HG02943 (cell line): ENCODE measurements around the gene ATXN1.
A peak's percentile ranks its signal among the peaks of the same experiment; 100 is the strongest.

Source experiments
- ATAC-seq: cut with Tn5 transposase; IDR thresholded peaks from one replicate; pipeline ENCODE4 v1.9.1; 2021; ENCODE audit warnings: mild to moderate bottlenecking, low read depth, moderate library complexity; ENCODE audit not compliant: unreplicated experiment

The ATXN1 gene

DNA sequence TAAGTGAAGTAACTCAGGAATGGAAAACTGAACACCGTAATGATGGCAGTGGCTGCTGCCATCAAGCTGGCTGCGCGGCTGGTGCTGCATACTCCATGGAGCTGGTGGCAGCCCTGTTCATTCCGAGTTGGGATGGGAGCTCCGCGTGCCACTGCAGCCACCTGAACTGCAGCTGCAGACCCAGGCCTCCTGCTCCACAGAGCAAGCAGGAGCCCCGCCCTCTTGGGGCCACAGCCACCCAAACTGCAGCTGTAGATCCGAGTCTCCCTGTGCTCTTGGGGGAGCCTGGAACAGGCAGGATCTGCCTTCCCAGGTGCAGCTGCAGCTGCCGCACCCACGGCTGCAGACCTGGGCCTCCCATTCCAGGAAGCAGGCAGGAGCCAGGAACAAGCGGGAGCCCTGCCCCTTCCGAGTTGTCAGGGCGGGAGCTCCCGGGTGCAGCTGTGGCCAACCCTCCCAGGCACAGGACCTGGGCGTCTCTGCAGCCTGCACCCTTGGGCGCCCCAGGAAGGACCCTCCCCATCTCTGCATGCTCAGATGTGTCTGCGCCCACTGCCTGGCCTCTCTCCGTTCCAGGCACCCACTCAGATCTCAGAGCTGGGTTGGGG is 402.6 kb downstream of the ATXN1 start:
- ATAC-seq = no peak

DNA sequence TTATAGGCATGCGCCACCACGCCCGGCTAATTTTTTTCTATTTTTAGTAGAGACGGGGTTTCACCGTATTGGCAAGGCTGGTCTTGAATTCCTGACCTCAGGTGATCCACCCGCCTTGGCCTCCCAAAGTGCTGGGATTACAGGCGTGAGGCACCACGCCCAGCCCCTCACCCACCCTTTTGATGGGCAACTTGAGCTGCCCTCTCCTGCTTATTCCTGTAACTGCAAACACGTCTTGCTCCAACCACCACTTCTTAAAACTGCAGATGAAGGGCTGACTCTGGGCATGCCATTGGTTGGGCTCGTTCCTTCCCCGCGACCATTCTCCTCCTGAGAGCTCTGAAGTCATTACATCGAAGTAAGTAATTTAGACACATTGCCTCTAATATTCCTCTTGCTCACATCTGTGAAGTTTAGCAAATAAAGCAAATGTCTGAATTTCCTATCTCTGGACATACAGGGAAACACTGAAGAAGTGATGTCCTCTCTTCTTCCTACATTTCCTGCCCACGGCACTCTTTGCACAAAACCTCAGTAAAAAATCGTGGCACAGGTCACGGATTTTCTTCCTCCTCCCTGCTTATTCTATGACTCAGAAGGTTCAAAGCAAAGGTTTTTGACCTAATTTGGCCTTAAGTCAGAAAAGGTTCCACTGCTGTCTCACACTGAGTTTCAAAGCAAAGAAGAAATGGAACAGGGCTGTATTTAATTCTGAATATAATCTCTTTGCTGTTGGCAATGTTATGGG is 405.4 kb downstream of the ATXN1 start:
- no peak for ATAC-seq

DNA sequence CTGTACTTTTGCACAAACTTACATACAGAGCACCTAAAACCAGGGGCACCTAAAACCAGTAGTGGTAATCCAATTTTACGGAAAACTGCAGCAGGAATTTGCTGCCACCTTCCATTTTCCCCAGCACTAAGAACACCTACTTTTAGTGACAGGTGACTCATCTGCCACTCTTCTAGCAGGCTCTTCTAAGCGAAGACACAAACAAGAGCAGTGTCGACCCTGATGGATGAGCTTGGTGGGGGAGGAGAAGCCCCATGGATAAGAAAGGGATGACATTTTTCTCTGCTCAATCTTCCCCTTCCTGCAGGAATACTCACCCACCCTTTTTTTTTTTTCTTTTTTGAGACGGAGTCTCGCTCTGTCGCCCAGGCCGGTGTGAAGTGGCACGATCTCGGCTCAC is 406.0 kb downstream of the ATXN1 start:
- no peak for ATAC-seq

DNA sequence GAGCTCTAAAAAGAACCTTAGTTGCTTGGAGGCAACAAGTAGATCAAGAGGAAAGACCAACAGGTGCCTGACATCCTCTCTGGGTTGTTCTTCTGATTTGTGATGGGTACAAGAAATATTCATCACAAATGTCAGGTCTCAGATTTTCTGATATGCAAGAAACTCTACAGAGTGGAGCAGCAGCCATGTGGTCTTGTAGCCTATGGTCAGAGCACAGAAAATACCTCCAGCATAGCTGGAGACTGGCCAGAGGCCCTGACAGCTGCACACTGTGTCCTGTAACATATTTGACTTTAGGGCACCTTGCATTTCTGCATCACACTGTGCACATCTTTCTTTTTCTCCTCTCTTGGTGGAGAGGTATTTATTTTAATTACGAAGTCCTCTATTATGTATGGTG is 406.6 kb downstream of the ATXN1 start:
- ATAC-seq = no peak

DNA sequence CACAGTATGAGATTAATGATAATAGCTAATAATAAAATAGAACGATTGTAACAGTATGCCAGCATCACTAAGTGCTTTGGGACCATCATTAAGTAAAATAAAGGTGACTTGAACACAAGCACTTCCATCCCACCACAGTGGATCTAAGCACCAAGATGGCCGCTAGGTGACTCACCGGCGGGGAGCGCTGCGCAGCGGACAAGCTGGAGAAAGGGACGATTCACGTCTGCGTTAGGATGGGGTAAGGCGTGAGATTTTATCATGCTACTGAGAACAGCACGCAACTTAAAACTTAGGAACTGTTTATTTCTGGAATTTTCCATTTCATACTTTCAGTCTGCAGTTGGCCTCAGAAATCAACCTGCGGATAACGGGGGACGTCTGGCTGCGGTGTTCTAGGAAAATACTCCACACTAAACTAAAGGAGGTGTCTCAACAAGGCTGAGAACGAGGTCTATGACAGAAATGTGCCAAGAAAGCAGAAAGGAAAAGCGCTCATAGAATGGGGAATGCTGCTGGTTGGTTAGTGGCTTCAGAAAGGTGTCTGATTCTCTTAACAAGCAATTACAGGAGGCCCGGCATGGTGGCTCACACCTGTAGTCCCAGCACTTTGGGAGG is 408.3 kb downstream of the ATXN1 start:
- ATAC-seq = no peak

DNA sequence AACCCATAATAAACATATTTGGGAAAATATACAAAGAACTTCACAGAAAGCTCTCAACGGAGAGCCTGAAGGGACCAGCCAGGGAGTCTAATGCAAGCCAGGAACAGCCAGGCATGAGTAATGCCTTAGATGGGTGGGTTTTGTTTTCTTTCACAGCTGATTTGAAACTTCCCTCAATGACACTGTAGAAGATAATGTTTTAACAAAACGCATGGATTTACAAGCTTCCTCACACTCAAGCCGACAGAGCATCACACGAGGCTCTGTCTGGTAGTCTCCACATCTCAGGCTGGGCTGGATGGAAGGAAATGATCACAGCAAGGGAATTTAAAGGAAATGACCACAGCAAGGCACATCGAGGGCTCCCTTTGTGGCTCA is 409.0 kb downstream of the ATXN1 start:
- ATAC-seq = no peak

DNA sequence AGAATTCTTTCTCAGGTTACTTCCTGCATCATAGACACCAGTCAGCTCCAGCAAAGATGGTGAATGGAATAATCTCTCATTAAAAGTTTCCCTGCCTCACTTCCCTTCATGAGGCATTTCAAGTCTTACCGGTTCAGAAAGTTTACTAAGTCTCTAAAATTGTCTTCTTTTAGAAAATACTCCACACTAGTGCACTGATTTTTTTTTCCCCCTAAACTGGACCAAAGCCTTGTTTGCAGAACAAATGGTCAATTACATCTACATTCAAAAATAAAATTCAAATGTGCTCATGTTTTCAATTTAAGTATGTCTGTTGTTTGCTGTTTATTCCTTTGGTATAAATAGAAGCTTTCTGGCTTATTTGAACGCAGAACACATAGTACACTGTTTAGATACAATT is 411.7 kb downstream of the ATXN1 start:
- ATAC-seq = no peak

DNA sequence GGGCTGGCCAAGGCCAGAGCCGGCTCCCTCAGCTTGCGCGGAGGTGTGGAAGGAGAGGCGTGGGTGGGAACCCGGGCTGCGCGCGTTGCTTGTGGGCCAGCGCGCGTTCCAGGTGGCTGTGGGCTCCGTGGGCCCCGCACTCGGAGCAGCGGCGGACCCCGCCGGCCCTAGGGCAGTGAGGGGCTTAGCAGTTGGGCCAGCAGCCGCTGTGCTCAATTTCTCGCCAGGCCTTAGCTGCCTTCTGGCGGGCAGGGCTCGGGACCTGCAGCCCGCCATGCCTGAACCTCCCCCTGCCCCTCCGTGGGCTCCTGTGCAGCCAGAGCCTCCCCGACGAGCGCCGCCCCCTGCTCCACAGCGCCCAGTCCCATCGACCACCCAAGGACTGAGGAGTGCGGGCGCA is 414.4 kb downstream of the ATXN1 start:
- no peak for ATAC-seq

DNA sequence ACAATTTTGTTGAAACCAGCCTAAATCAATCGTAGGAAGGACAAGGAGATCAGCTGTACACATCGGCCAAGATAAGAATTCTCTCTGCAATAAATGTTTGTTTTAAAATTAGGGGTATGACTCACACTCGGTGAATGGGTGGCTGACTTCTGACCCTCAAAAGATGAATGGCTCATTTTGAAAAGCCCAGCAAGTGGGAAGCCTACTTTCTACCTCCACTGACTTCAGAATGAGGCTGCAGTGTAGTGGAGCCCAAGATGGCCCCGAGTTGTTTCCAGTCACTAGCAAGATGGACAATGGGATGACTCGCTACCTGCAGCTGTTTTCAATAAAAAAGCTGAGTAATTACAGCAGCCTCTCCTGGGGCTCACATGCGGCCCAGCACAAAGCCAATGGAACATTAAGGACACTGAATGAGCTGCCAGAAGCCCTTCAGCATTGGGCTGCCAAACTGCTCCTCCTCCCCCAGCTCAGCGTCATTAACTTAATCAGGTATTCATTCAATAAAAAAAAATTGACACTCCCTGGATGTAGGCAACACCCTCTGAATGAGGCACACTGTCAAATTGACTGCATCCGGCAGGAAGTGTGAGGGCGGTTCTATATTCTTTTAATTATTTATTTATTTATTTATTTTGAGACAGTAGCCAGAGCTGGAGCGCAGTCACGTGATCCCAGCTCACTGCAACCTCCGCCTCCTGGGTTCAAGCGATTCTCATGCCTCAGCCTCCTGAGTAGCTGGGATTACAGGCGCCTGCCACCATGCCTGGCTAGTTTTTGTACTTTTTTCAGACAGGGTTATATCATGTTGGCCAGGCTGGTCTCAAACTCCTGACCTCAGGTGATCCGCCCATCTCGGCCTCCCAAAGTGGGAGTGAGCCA is 415.6 kb downstream of the ATXN1 start:
- no peak for ATAC-seq

DNA sequence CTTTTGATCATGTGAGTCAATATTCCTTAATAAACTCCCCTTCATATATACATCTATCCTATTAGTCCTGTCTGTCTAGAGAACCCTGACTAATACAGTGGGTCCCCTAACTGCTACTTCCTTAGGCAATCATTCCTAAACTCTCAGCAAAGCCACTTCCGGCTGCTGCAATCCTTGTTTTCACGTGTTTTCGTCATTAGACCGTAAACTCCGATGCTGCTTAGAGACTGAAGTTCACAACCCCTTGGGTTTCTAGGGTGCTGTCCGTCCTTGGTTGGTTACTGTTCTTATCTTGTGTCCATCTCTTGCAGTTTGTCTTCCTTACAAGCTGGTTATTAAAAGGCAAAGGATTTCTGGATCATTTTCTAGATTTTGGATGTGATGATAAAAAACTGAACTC is 416.5 kb downstream of the ATXN1 start:
- no peak for ATAC-seq

DNA sequence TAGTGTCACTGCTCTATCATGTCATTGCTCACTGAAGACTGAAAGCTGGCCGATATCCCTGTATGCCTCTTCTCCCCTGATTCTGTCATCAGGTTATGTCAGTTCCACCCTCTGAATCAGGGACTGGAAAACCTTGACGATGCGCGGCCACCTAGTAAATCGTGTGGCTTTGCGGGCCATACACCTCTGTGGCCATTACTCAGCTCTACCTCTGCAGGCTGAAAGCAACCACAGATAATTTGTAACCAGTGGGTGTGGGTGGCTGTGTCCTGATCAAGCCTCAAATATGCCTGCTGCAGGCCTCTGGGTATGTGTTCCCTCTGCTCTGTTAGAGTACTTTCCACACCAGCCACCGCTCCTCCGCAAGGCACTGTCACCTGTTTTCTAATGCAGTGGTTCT is 417.7 kb downstream of the ATXN1 start:
- no peak for ATAC-seq

DNA sequence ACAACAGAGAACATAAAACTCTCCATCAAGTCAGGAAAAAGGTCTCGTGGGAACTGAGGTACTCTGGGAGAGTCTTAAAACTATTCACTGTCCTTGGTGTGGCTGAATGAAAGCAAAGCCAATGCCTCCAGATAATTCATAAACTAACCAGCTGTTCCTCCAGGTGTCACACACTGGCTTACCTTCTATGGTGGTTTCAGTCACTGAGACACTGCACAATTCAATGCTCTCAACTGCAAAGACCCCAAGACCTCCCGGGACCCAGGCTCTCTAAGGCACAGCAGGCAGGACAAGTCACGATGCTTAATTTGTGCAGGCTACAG is 422.0 kb downstream of the ATXN1 start:
- ATAC-seq = no peak

DNA sequence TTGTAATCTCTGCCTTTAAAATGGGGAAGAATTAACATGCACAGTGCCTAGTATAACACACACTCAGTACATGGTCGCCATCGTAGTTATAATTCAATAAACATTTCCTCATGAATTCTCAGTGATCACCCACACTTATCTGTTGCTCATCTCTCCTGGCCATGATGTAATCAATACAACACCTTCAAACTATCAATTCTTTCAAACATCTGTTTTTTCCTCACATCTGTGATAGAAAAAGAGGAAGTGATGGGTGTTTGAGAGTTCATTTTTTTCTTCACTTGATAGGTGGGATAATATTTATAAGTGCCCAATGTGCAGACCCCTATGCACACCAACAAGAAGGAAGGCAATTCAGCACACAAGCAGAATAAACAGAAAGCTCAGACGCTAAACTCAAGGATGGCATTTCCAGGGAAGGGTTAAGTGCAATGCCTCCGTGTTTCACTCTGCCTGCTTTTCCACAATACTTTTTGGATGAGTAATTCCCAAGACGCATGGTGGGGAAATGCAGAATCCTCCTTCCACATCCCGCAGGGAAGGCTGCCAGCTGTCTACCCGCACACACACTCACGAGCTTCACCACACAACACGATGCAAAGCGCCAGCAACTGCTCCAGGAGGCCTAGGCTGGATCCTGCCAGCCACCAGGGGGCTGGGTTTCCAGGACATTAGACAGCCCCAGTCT is 422.5 kb downstream of the ATXN1 start:
- no peak for ATAC-seq

DNA sequence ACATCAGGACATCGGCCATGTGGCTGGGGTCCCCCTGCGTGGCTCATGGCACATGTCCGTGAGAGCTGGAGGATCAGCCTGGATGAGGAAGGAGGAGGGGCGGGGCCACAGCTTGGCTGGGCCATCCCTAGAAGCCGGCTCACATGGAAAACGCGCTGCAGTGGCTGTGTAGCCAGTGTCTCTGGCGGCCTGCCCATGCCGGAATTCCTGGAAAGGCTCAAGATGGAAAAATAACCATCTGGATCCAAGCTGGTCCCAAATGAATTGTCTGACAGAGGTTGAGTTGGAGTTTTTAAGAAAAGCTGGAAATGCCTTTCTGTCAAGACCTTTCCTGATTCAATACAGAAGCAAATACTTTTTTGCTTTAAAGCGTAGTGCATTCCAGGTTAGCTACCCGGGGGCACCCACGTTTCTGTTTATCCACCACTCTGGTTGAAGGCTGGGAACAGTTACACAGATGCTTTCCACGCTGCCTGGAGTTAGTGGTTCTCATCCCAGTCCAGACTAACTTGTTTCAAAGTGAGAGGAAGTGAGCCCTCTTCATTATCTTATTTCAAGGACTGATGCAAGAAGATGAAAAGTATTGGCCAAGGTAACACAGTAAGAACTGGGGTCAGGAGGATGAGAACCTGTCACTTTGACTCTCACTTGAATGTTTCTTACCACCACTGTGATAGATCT is 423.8 kb downstream of the ATXN1 start:
- no peak for ATAC-seq

DNA sequence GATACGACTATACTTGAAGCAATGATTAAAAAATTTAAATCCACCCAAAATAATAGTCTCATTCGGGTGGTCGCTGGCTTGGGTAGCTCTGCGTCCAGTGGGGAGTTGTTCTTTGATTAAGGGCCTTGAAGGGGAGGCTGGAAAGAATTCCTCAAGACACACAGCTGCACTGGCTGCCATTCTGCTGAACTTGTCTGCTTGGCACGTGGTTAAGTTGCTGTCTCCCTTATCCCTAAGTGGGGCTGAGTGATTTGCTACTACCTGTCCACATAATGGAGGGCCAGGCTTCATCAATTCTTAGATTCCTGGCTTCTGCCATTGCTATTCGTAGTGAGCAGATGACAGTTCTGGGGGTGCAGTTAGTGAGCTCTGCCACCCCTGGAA is 424.4 kb downstream of the ATXN1 start:
- no peak for ATAC-seq

DNA sequence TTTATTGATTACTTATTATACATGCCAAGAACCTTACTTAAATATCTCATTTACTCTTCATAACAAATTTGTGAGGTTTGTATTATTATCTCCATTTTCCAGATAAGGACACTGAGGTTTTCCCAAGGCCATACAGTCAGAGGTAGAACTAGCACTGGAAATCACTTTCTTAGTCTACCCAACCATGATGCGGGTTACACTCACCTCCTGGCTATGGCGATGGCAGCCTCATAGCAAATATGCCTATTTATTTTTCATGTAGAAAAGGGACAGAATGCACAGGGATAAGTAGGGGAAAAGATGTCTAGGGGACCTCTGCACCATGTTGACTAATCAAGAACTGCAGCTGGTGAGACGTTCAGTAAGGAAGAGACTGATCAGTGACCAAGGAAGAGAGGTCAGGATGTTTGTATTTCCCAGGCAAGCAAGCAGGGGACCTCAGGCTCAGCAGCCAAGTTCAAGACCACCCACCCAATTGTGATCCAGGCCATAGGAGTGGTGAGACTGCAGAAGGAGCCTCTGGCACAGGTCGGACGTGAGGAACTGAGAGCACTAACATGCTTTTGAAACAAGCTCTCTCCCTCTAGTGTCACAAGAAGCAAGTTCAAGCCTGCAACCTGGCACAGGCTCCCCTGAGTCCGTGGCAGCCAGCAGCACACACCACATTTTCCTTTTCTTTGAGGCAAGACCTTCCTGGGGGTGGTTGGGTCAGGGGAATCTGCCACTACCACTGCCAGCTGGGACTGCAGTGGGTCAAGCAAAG is 425.0 kb downstream of the ATXN1 start:
- no peak for ATAC-seq

DNA sequence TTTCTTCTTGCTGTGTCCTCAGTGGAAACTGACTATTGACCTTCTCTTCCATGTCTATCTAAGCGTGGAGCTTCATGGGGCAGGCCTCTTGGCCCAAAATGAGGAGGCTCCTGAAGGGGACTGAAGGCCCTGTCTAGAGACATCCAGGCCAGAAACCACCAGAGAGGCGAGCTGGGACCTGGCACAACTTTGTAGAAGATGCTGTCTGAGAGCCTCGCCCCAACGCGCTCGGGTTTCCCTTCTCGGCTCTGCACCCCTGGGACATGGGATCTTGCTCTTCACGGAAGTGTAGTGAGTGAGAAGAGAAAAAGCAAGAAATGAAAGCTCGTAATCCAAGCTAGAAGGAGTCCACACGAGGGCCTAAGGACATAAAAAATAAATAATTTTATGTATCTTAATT is 426.1 kb downstream of the ATXN1 start:
- no peak for ATAC-seq

DNA sequence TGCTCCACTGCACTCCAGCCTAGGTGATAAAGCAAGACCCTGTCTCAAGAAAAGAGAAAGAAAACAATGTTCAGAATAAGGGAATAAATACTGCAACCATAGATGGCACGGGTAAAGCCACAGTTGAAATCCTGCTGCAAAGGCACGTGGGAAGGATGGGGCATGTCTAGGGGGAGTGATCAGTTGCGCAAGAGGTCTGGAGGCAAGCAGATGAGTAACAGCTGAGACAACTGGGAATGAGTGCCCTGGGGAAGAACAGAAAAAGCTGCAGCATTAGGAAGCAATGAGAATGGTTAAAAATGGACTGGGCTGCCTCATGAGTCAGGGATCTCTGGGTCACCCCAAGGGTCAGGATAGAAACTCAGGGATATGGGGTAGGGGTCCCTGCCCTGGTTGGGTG is 426.6 kb downstream of the ATXN1 start:
- ATAC-seq = no peak

DNA sequence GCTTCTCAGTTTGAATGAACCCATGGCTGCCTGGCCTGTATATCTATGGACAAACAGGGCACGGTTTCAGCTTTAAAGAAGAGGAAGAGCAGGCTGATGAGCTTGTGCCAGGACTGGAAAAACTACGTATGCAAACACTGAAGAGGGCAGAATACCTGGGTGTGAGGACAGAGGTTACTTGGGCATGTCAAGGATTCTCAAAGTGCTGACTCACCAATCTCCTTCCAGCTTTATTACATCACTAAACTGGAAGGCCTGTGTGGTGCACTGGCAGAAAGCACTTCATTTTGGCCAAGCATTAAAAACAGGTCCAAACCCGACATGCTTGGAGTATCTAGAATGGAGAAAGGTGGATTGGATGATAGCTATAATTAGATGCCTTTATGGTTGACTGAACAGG is 427.7 kb downstream of the ATXN1 start:
- ATAC-seq = no peak

DNA sequence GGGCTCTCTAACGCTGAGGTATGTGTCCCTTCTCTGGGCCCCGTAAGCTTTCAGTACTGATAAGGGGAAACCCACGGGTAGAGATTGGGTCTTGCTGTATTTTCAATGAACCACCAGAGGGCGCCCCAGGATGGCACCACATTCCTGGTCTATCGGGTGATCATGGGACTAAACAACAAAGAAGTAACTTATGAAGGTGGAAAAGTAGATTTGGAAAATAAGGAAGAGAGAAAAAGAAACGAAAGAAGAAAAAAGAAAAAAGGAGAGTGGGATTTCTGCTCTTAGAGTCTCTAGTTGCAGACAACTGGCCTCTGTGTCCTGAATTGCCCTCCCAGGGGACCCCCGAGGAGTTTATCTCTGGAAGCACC is 429.1 kb downstream of the ATXN1 start:
- peak; percentile 72 for ATAC-seq
